Astrocyte (in vitro differentiated cells and primary cell): Measurements from ENCODE around the gene DPCD.

Experiments
- CTCF ChIP-seq: IDR thresholded peaks from 2 replicates; pipeline ENCODE4 v1.5.1; 2011; ENCODE audit warnings: low read depth, mild to moderate bottlenecking, inconsistent platforms, low read length, moderate library complexity; ENCODE audit not compliant: insufficient read depth
- EZH2 ChIP-seq: IDR thresholded peaks from 2 replicates; pipeline ENCODE4 v1.6.1; 2012; ENCODE audit warnings: mild to moderate bottlenecking, low read length, inconsistent platforms; ENCODE audit not compliant: insufficient read depth

- no peak for TF ChIP-seq CTCF
- TF ChIP-seq EZH2, result no peak
These were observed 18.8 kb upstream of the DPCD start for GRCh38 chr10:101569323-101569621.
